HEK293 (cell line): ENCODE results near the gene CYP24A1.

Source experiments
- CTCF ChIA-PET: fragments of 350-600 bp; formaldehyde crosslinking; extraction: SDS; loops from one replicate; lab custom pipeline; 2021; ENCODE audit warnings: antibody characterized with exemption; lab: Yijun Ruan, JAX
- POLR2A ChIA-PET: fragments of 300-600 bp; formaldehyde crosslinking; extraction: SDS; loops from one replicate; lab custom pipeline; 2020; ENCODE audit warnings: antibody characterized with exemption, inconsistent platforms; lab: Yijun Ruan, JAX
- H3K27ac ChIP-seq: fragments of 200-500 bp; sonication (Bioruptor generic); 2 replicates; pipeline ENCODE4 v1.5.1; 2014; ENCODE audit warnings: low read depth, low read length, control low read depth, inconsistent platforms; ENCODE audit errors: extremely low read depth
- H3K36me3 ChIP-seq, 2 experiments: fragments of 200-500 bp in 1 of 2; sonication (Bioruptor generic) in 1 of 2; 1 replicate in 1 of 2; 2 replicates in 1 of 2; pipeline ENCODE4 v1.5.1; 2014 to 2017; ENCODE audit warnings: inconsistent platforms in 2 of 2, low read length in 2 of 2; ENCODE audit not compliant: control insufficient read depth in 2 of 2, insufficient read depth in 1 of 2
- H3K4me1 ChIP-seq: fragments of 200-500 bp; sonication (Bioruptor generic); 2 replicates; pipeline ENCODE4 v1.5.1; 2014; ENCODE audit warnings: mild to moderate bottlenecking, low read length, inconsistent platforms; ENCODE audit not compliant: control insufficient read depth, insufficient read depth
- H3K4me3 ChIP-seq: 2 replicates; pipeline ENCODE4 v1.5.1; 2011; ENCODE audit warnings: low read depth, mild to moderate bottlenecking, control low read depth, low read length, moderate library complexity
- H3K9me3 ChIP-seq: fragments of 200-500 bp; sonication (Bioruptor generic); 2 replicates; pipeline ENCODE4 v1.5.1; 2014; ENCODE audit warnings: low read depth, low read length, inconsistent platforms; ENCODE audit not compliant: control insufficient read depth, insufficient read depth
- GLI2 ChIP-seq: fragments of 450-650 bp; formaldehyde crosslinking; IDR thresholded peaks from 2 replicates; pipeline ENCODE4; 2017; ENCODE audit warnings: missing biosample characterization, missing genetic modification characterization, low read depth, borderline replicate concordance
- HOXC10 ChIP-seq: sonication (generic); formaldehyde crosslinking; IDR thresholded peaks from 2 replicates; pipeline ENCODE4 v1.8.1; 2023; ENCODE audit warnings: mild to moderate bottlenecking, missing genetic modification reagents
- KLF1 ChIP-seq: fragments of 450-650 bp; formaldehyde crosslinking; IDR thresholded peaks from 2 replicates; pipeline ENCODE4 v1.5.1; 2016; ENCODE audit warnings: missing biosample characterization, missing genetic modification characterization
- KLF16 ChIP-seq: fragments of 450-650 bp; formaldehyde crosslinking; IDR thresholded peaks from 2 replicates; pipeline ENCODE4 v1.5.1; 2017; ENCODE audit warnings: missing biosample characterization, missing genetic modification characterization
- KLF8 ChIP-seq: fragments of 450-650 bp; formaldehyde crosslinking; IDR thresholded peaks from 2 replicates; pipeline ENCODE4 v1.5.1; 2016; ENCODE audit warnings: missing biosample characterization, missing genetic modification characterization
- MYNN ChIP-seq: fragments of 450-650 bp; formaldehyde crosslinking; IDR thresholded peaks from 2 replicates; pipeline ENCODE4 v1.5.1; 2016; ENCODE audit warnings: missing biosample characterization, missing genetic modification characterization, borderline replicate concordance
- SCRT1 ChIP-seq: fragments of 450-650 bp; formaldehyde crosslinking; IDR thresholded peaks from 2 replicates; pipeline ENCODE4 v1.5.1; 2016; ENCODE audit warnings: missing biosample characterization, missing genetic modification characterization, borderline replicate concordance
- SCRT2 ChIP-seq: fragments of 450-650 bp; formaldehyde crosslinking; IDR thresholded peaks from 2 replicates; pipeline ENCODE4 v1.5.1; 2016; ENCODE audit warnings: missing biosample characterization, missing genetic modification characterization
- SP7 ChIP-seq: fragments of 450-650 bp; formaldehyde crosslinking; IDR thresholded peaks from 2 replicates; pipeline ENCODE4 v1.5.1; 2016; ENCODE audit warnings: missing biosample characterization, missing genetic modification characterization
- YY1 ChIP-seq: fragments of 450-650 bp; formaldehyde crosslinking; IDR thresholded peaks from 2 replicates; pipeline ENCODE4 v1.5.1; 2018; ENCODE audit warnings: missing biosample characterization, missing genetic modification characterization
- ZBTB26 ChIP-seq: fragments of 450-650 bp; formaldehyde crosslinking; optimal IDR thresholded peaks from 2 replicates; pipeline ENCODE3; 2016; ENCODE audit warnings: missing biosample characterization, mild to moderate bottlenecking, missing genetic modification characterization
- ZNF112 ChIP-seq: fragments of 450-650 bp; formaldehyde crosslinking; IDR thresholded peaks from 2 replicates; pipeline ENCODE4 v1.5.0; 2017; ENCODE audit warnings: missing biosample characterization, missing genetic modification characterization
- ZNF214 ChIP-seq: fragments of 450-650 bp; formaldehyde crosslinking; IDR thresholded peaks from 2 replicates; pipeline ENCODE4 v1.5.1; 2017; ENCODE audit warnings: missing biosample characterization, mild to moderate bottlenecking, missing genetic modification characterization, borderline replicate concordance
- ZNF23 ChIP-seq: fragments of 450-650 bp; formaldehyde crosslinking; IDR thresholded peaks from 2 replicates; pipeline ENCODE4 v1.5.1; 2016; ENCODE audit warnings: missing biosample characterization, missing genetic modification characterization, borderline replicate concordance
- ZNF266 ChIP-seq: fragments of 450-650 bp; formaldehyde crosslinking; IDR thresholded peaks from 2 replicates; pipeline ENCODE4 v1.5.1; 2016; ENCODE audit warnings: missing biosample characterization, missing genetic modification characterization, low read depth
- ZNF394 ChIP-seq: fragments of 450-650 bp; formaldehyde crosslinking; IDR thresholded peaks from 2 replicates; pipeline ENCODE4 v1.5.1; 2016; ENCODE audit warnings: missing biosample characterization, missing genetic modification characterization, mild to moderate bottlenecking, moderate library complexity, borderline replicate concordance
- ZNF404 ChIP-seq: fragments of 450-650 bp; formaldehyde crosslinking; IDR thresholded peaks from 2 replicates; pipeline ENCODE4 v1.5.1; 2017; ENCODE audit warnings: missing biosample characterization, missing genetic modification characterization
- ZNF423 ChIP-seq: fragments of 450-650 bp; formaldehyde crosslinking; IDR thresholded peaks from 2 replicates; pipeline ENCODE4 v1.5.1; 2016; ENCODE audit warnings: missing biosample characterization, missing genetic modification characterization
- ZNF549 ChIP-seq: fragments of 450-650 bp; IDR thresholded peaks from 2 replicates; pipeline ENCODE4 v1.5.1; 2018; ENCODE audit warnings: missing biosample characterization, missing genetic modification characterization, mild to moderate bottlenecking, inconsistent platforms, moderate library complexity
- ZNF561 ChIP-seq: fragments of 450-650 bp; IDR thresholded peaks from 2 replicates; pipeline ENCODE4 v1.5.1; 2018; ENCODE audit warnings: missing biosample characterization, missing genetic modification characterization, borderline replicate concordance
- ZNF571 ChIP-seq: fragments of 450-650 bp; formaldehyde crosslinking; IDR thresholded peaks from 2 replicates; pipeline ENCODE4 v1.5.0; 2017; ENCODE audit warnings: missing biosample characterization, missing genetic modification characterization
- ZNF639 ChIP-seq: fragments of 450-650 bp; formaldehyde crosslinking; IDR thresholded peaks from 2 replicates; pipeline ENCODE4 v1.5.1; 2016; ENCODE audit warnings: missing biosample characterization, missing genetic modification characterization
- ZNF645 ChIP-seq: fragments of 450-650 bp; formaldehyde crosslinking; IDR thresholded peaks from 2 replicates; pipeline ENCODE4; 2016; ENCODE audit warnings: missing biosample characterization, missing genetic modification characterization
- ZNF792 ChIP-seq: fragments of 450-650 bp; formaldehyde crosslinking; IDR thresholded peaks from 2 replicates; pipeline ENCODE4 v1.5.1; 2016; ENCODE audit warnings: missing biosample characterization, missing genetic modification characterization
- ZNF830 ChIP-seq: fragments of 450-650 bp; IDR thresholded peaks from 2 replicates; pipeline ENCODE4 v1.5.0; 2018; ENCODE audit warnings: missing biosample characterization, missing genetic modification characterization, low read depth, mild to moderate bottlenecking, moderate library complexity
- ZSCAN16 ChIP-seq: fragments of 450-650 bp; formaldehyde crosslinking; IDR thresholded peaks from 2 replicates; pipeline ENCODE4 v1.5.1; 2016; ENCODE audit warnings: missing biosample characterization, missing genetic modification characterization
- ZSCAN30 ChIP-seq: fragments of 450-650 bp; IDR thresholded peaks from 2 replicates; pipeline ENCODE4 v1.5.1; 2018; ENCODE audit warnings: missing biosample characterization, mild to moderate bottlenecking, missing genetic modification characterization, moderate library complexity
- ZXDB ChIP-seq: fragments of 450-650 bp; formaldehyde crosslinking; IDR thresholded peaks from 2 replicates; pipeline ENCODE4 v1.5.1; 2016; ENCODE audit warnings: missing biosample characterization, missing genetic modification characterization

The CYP24A1 gene

GRCh38 chr20:54106162-54106561 is 67.6 kb downstream of the CYP24A1 start (continued):
- TF ChIP-seq ZSCAN16 (tag by site-specific recombination) (no peak), ZSCAN30 (tag by site-specific recombination) (no peak), SCRT2 (tag by site-specific recombination) (no peak), SP7 (tag by site-specific recombination) (no peak), ZNF561 (tag by site-specific recombination) (no peak), ZNF639 (tag by site-specific recombination) (no peak), HOXC10 (CRISPR knock-in tag) (no peak), ZNF214 (tag by site-specific recombination) (no peak), KLF8 (tag by site-specific recombination) (no peak)

- no peak overlapping the region for H3K4me3 ChIP-seq
- no peaks in the 10 kb centered on the region for H3K9me3 ChIP-seq
- POLR2A ChIA-PET, result interaction anchor here (0.6 to 1.4 kb wide), 2 partner anchors 86 to 103 kb away, joined by 3 to 4 read pairs; partner anchors contain the start of gene PFDN4
- H3K36me3 ChIP-seq, result no peaks in the 10 kb centered on the region
- TF ChIP-seq ZNF423 (tag by site-specific recombination), result no peak
- TF ChIP-seq ZNF645 (tag by site-specific recombination), result no peak
- TF ChIP-seq KLF16 (tag by site-specific recombination), result no peak
- no peak for TF ChIP-seq ZXDB (tag by site-specific recombination)
- no peak for TF ChIP-seq MYNN
- TF ChIP-seq ZNF830 (tag by site-specific recombination), result no peak
- no peak for TF ChIP-seq ZNF394 (tag by site-specific recombination)
- no peak for TF ChIP-seq SCRT1 (tag by site-specific recombination)
- TF ChIP-seq ZNF404 (tag by site-specific recombination), result no peak
- TF ChIP-seq YY1, result no peak
- TF ChIP-seq GLI2, result no peak
- TF ChIP-seq ZNF561 (tag by site-specific recombination), result no peak
- no peak for TF ChIP-seq ZBTB26 (tag by site-specific recombination)
- TF ChIP-seq ZNF112 (tag by site-specific recombination), result no peak
- no peak for TF ChIP-seq ZNF571 (tag by site-specific recombination)
- TF ChIP-seq ZNF266 (tag by site-specific recombination), result no peak
- TF ChIP-seq ZNF23 (tag by site-specific recombination), result no peak
- TF ChIP-seq ZNF549 (tag by site-specific recombination), result no peak
- TF ChIP-seq KLF1 (tag by site-specific recombination), result no peak
- no peak for TF ChIP-seq ZNF792 (tag by site-specific recombination)
- TF ChIP-seq, all 188 proteins: peak for 0
- CTCF ChIA-PET, result interaction anchor here (0.8 to 15.5 kb wide), 6 partner anchors 9 to 96 kb away, joined by 3 to 361 read pairs (median 11); no protein-coding TSS in a partner anchor
- H3K4me1 ChIP-seq, result no peaks in the 10 kb centered on the region
- H3K27ac ChIP-seq, result no peak overlapping the region
These were observed 68.1 kb downstream of the CYP24A1 start for GRCh38 chr20:54105653-54106052.
